H9 (cell line): Measurements from ENCODE around the gene NDE1. TPM values are rescaled to one million over a fixed set of nuclear protein-coding genes. Genes with fewer than 3 reads are reported as not detected.

Experiments
- DNase-seq: peaks from one replicate; pipeline ENCODE4 v3.0.0-alpha.2; 2017
- H2AFZ ChIP-seq: one replicate; pipeline ENCODE4 v1.6.1; 2013; ENCODE audit warnings: mild to moderate bottlenecking, low read length, control low read depth, moderate library complexity
- H2AK5ac ChIP-seq: 2 replicates; pipeline ENCODE4 v1.6.1; 2013; ENCODE audit warnings: low read length, control low read depth, mixed read lengths; ENCODE audit not compliant: insufficient read length
- H2BK120ac ChIP-seq: one replicate; pipeline ENCODE4 v1.6.1; 2013; ENCODE audit warnings: low read depth, mild to moderate bottlenecking, low read length, control low read depth, inconsistent platforms; ENCODE audit not compliant: poor library complexity, severe bottlenecking
- H2BK12ac ChIP-seq: 2 replicates; pipeline ENCODE4 v1.6.1; 2013; ENCODE audit warnings: low read length, control low read depth, mixed read lengths, low read depth; ENCODE audit not compliant: insufficient read length
- H2BK15ac ChIP-seq: 2 replicates; pipeline ENCODE4 v1.6.1; 2013; ENCODE audit warnings: low read depth, low read length, control low read depth
- H2BK20ac ChIP-seq: one replicate; pipeline ENCODE4 v1.6.1; 2013; ENCODE audit warnings: low read depth, mild to moderate bottlenecking, low read length, control low read depth, inconsistent platforms; ENCODE audit not compliant: poor library complexity, severe bottlenecking
- H2BK5ac ChIP-seq: 2 replicates; pipeline ENCODE4 v1.6.1; 2013; ENCODE audit warnings: low read length, control low read depth, mixed read lengths; ENCODE audit not compliant: insufficient read length
- H3K14ac ChIP-seq: 2 replicates; pipeline ENCODE4 v1.6.1; 2013; ENCODE audit warnings: low read length, control low read depth; ENCODE audit not compliant: insufficient read depth
- H3K18ac ChIP-seq: 2 replicates; pipeline ENCODE4 v1.6.1; 2013; ENCODE audit warnings: low read depth, mild to moderate bottlenecking, mixed read lengths, low read length, control low read depth; ENCODE audit not compliant: insufficient read length
- H3K23ac ChIP-seq: 2 replicates; pipeline ENCODE4 v1.6.1; 2013; ENCODE audit warnings: low read length, control low read depth, mixed read lengths, low read depth; ENCODE audit not compliant: insufficient read length
- H3K23me2 ChIP-seq: 2 replicates; pipeline ENCODE4 v1.6.1; 2013; ENCODE audit warnings: low read depth, mild to moderate bottlenecking, mixed read lengths, low read length, control low read depth; ENCODE audit not compliant: insufficient read length, poor library complexity, severe bottlenecking
- H3K27ac ChIP-seq: 2 replicates; pipeline ENCODE4 v1.5.1; 2013; ENCODE audit warnings: low read length, control low read depth, mixed read lengths, low read depth; ENCODE audit not compliant: insufficient read length
- H3K27me3 ChIP-seq: 2 replicates; pipeline ENCODE4 v1.6.1; 2013; ENCODE audit warnings: low read length, control low read depth, inconsistent platforms; ENCODE audit not compliant: insufficient read depth
- H3K4ac ChIP-seq: 2 replicates; pipeline ENCODE4 v1.6.1; 2013; ENCODE audit warnings: low read depth, mild to moderate bottlenecking, control low read depth, inconsistent platforms, low read length, moderate library complexity
- H3K4me1 ChIP-seq: 2 replicates; pipeline ENCODE4 v1.6.1; 2013; ENCODE audit warnings: low read length, control low read depth, inconsistent platforms; ENCODE audit not compliant: insufficient read depth
- H3K4me2 ChIP-seq: 2 replicates; pipeline ENCODE4 v1.6.1; 2013; ENCODE audit warnings: low read length, control low read depth, mixed read lengths; ENCODE audit not compliant: insufficient read length, insufficient read depth
- H3K56ac ChIP-seq: 2 replicates; pipeline ENCODE4 v1.6.1; 2013; ENCODE audit warnings: low read depth, mild to moderate bottlenecking, mixed read lengths, low read length, control low read depth; ENCODE audit not compliant: insufficient read length
- H3K79me1 ChIP-seq: 2 replicates; pipeline ENCODE4 v1.6.1; 2013; ENCODE audit warnings: low read depth, mild to moderate bottlenecking, moderate library complexity, low read length, control low read depth, inconsistent platforms; ENCODE audit not compliant: insufficient read depth, poor library complexity, severe bottlenecking
- H3K79me2 ChIP-seq: 2 replicates; pipeline ENCODE4 v1.6.1; 2013; ENCODE audit warnings: low read length, control low read depth, inconsistent platforms; ENCODE audit not compliant: insufficient read depth
- H3K9ac ChIP-seq: 2 replicates; pipeline ENCODE4 v1.6.1; 2013; ENCODE audit warnings: low read length, control low read depth, mixed read lengths; ENCODE audit not compliant: insufficient read length; ENCODE audit errors: extremely low read depth
- H3K9me3 ChIP-seq: one replicate; pipeline ENCODE4 v1.6.1; 2013; ENCODE audit warnings: low read depth, low read length, inconsistent platforms; ENCODE audit not compliant: control insufficient read depth
- H3T11ph ChIP-seq: one replicate; pipeline ENCODE4 v1.6.1; 2013; ENCODE audit warnings: mild to moderate bottlenecking, low read length, control low read depth, inconsistent platforms
- H4K20me1 ChIP-seq: one replicate; pipeline ENCODE4 v1.6.1; 2013; ENCODE audit not compliant: control insufficient read depth, insufficient read length, insufficient read depth
- H4K5ac ChIP-seq: 2 replicates; pipeline ENCODE4 v1.6.1; 2013; ENCODE audit warnings: low read depth, mild to moderate bottlenecking, mixed read lengths, low read length, control low read depth; ENCODE audit not compliant: insufficient read length
- H4K8ac ChIP-seq: replicated peaks from 2 replicates; pipeline ENCODE4 v1.6.1; 2013; ENCODE audit warnings: low read length, control low read depth, mixed read lengths, low read depth; ENCODE audit not compliant: insufficient read length
- H4K91ac ChIP-seq: 2 replicates; pipeline ENCODE4 v1.6.1; 2013; ENCODE audit warnings: low read depth, mild to moderate bottlenecking, moderate library complexity, mixed read lengths, low read length, control low read depth; ENCODE audit not compliant: insufficient read length
- H3K27ac Mint-ChIP-seq, 3 experiments: 2 replicates in 2 of 3; 3 replicates in 1 of 3; pipeline ENCODE4 v1.8.0; 2020 to 2021; ENCODE audit warnings: mixed read lengths in 3 of 3, mild to moderate bottlenecking in 1 of 3, moderate library complexity in 1 of 3
- H3K27me3 Mint-ChIP-seq: 2 replicates; pipeline ENCODE4 v1.8.0; 2021; ENCODE audit warnings: low read depth, mild to moderate bottlenecking, moderate library complexity, mixed read lengths
- H3K36me3 Mint-ChIP-seq, 3 experiments: 2 replicates in 2 of 3; 3 replicates in 1 of 3; pipeline ENCODE4 v1.8.0; 2020 to 2021; ENCODE audit warnings: low read depth in 3 of 3, mixed read lengths in 3 of 3; ENCODE audit not compliant: insufficient read depth in 1 of 3
- H3K4me1 Mint-ChIP-seq, 2 experiments: 2 replicates each; pipeline ENCODE4 v1.8.0; 2020; ENCODE audit warnings: mixed read lengths in 2 of 2
- H3K4me3 Mint-ChIP-seq, 2 experiments: 2 replicates in 1 of 2; 3 replicates in 1 of 2; pipeline ENCODE4 v1.8.0; 2020 to 2021; ENCODE audit warnings: mild to moderate bottlenecking in 2 of 2, mixed read lengths in 2 of 2, moderate library complexity in 1 of 2
- H3K9me3 Mint-ChIP-seq, 2 experiments: 2 replicates in 1 of 2; 3 replicates in 1 of 2; pipeline ENCODE4 v1.8.0; 2020; ENCODE audit warnings: mild to moderate bottlenecking in 2 of 2, mixed read lengths in 2 of 2, moderate library complexity in 1 of 2
- WGBS: extraction: QIAGEN DNeasy Blood & Tissue Kit; methylation state at CpG from one replicate; pipeline ENCODE4 v1.1.7; 2013; ENCODE audit warnings: missing lambda C conversion rate, low lambda C conversion rate, mixed read lengths; ENCODE audit not compliant: insufficient read length; ENCODE audit errors: extremely low coverage; 5-methylcytosine and 5-hydroxymethylcytosine counted together
- total RNA-seq: library from RNA; stranded (reverse); gene quantifications from 2 replicates; pipeline ENCODE4 v1.2.1, GENCODE V29; 2021
- TF ChIP-seq, protein P1 (sequence below): fragments of 200-600 bp; sonication (generic); conservative IDR thresholded peaks from 3 replicates; pipeline ENCODE4 v1.8.0; 2021; ENCODE audit warnings: antibody characterized with exemption, mild to moderate bottlenecking

NDE1 gene
- total RNA-seq, 1 experiment from 2014 or later, result 49.6 TPM

DNA sequence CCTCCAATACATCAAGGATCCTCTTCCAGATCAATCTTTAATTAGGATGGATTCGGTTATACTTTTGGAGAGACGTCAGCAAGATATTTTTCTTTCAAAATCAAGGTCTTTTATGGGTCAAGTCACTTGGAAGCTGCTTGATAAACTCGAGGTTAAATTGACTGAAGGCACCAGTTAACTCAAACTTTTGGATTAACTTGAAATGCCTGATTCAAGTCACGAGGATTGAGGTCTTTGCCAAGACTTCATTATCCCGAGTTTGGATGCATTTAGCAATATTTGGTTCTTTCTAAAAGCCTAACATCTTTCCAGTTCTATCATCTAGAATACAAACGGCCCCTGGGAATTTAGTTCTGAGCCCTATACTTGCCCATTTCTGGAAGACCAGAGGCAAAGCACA lies 123.9 kb downstream of the NDE1 start:
- no peaks in the 10 kb centered on the region for H3K27me3 ChIP-seq

More for the DNA sequence above, 123.9 kb downstream of the NDE1 start:
- H2BK20ac ChIP-seq, result no peak overlapping the region
- no peak overlapping the region for H3T11ph ChIP-seq
- H2BK120ac ChIP-seq, result no peak overlapping the region
- TF ChIP-seq, protein P1, sequence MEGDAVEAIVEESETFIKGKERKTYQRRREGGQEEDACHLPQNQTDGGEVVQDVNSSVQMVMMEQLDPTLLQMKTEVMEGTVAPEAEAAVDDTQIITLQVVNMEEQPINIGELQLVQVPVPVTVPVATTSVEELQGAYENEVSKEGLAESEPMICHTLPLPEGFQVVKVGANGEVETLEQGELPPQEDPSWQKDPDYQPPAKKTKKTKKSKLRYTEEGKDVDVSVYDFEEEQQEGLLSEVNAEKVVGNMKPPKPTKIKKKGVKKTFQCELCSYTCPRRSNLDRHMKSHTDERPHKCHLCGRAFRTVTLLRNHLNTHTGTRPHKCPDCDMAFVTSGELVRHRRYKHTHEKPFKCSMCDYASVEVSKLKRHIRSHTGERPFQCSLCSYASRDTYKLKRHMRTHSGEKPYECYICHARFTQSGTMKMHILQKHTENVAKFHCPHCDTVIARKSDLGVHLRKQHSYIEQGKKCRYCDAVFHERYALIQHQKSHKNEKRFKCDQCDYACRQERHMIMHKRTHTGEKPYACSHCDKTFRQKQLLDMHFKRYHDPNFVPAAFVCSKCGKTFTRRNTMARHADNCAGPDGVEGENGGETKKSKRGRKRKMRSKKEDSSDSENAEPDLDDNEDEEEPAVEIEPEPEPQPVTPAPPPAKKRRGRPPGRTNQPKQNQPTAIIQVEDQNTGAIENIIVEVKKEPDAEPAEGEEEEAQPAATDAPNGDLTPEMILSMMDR, result no peak
- H3K18ac ChIP-seq, result no peak overlapping the region
- H4K91ac ChIP-seq, result no peak overlapping the region
- no peak overlapping the region for H2AK5ac ChIP-seq
- H3K9me3 ChIP-seq, result no peaks in the 10 kb centered on the region
- H4K8ac ChIP-seq, result no peak overlapping the region
- no peak overlapping the region for H3K14ac ChIP-seq
- H3K27ac ChIP-seq, result no peak overlapping the region
- no peak overlapping the region for H3K23ac ChIP-seq
- peaks cover 3% of the 10 kb centered on the region in 2 experiments; a peak in 3 of 4 replicates for H3K4me1 Mint-ChIP-seq
- H3K27me3 Mint-ChIP-seq, result peaks cover 11% of the 10 kb centered on the region
- H3K36me3 Mint-ChIP-seq, result no peaks in the 10 kb centered on the region
- H2BK5ac ChIP-seq, result no peak overlapping the region
- no peak overlapping the region for H4K5ac ChIP-seq
- H3K27ac Mint-ChIP-seq, result no peak overlapping the region
- H2BK15ac ChIP-seq, result no peak overlapping the region
- H2BK12ac ChIP-seq, result no peak overlapping the region
- no peaks in the 10 kb centered on the region for H3K79me1 ChIP-seq
- no peak overlapping the region for H3K4ac ChIP-seq
- H3K79me2 ChIP-seq, result no peaks in the 10 kb centered on the region
- no peak overlapping the region for H3K4me3 Mint-ChIP-seq
- H3K4me1 ChIP-seq, result no peaks in the 10 kb centered on the region
- WGBS, result no CpG with 5 or more reads among the region's 6 CpGs
- H3K4me2 ChIP-seq, result no peak overlapping the region
- H3K23me2 ChIP-seq, result no peaks in the 10 kb centered on the region
- no peak for DNase-seq
- H4K20me1 ChIP-seq, result no peaks in the 10 kb centered on the region
- no peak overlapping the region for H3K9ac ChIP-seq
- no peak overlapping the region for H3K56ac ChIP-seq
- no peak overlapping the region for H2AFZ ChIP-seq
- H3K9me3 Mint-ChIP-seq, result no peaks in the 10 kb centered on the region
